ENCODE data around the gene PKP4.

Gene PKP4

DNA sequence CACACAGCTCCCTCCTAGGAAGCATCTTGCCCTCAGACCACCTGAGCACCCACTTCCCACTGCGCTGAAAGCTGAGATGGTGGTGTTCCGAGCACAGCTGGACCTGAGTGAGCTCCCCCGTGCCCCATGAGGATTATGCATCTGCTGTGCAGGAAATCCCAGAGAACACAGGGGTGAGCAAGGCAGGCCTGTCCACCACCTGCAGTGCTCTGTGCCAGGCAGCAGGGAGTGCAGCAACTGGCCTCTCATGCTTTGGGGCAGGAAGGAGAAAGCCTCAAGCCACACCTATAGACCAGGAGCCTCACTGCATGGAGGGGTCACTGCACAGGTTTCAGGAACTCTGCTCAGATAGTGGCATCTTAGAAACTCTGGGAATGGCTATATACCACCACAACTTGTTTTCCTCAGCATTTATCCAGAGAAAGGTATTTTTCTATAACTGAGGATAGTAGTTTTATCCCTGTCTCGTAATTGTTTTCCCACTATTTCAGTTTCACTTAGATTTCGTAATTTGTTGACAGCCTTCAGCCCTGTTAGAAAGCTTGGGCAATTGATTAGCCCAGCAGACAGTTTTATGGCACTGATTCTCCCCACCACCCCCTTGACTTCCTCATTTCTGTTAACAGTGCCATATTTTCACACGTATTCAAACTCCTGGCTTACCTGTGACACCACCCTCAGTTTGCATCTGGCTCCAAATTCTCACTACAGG, 194.1 kb downstream of the PKP4 start:
- Histone ChIP-seq H3K36me3 (replicated peaks) (no peaks in the 10 kb centered on the region; the same call in 1 of the 2 replicates), H3K9me3 (no peaks in the 10 kb centered on the region), H3K27me3 (ENCODE audit: low read depth) (no peaks in the 10 kb centered on the region), H3K4me3 (no peak overlapping the region), H3K4me1 (no peaks in the 10 kb centered on the region)
- no peak for DNase-seq (ENCODE audit: low spot score in 2 of 2)
- in situ Hi-C loops (cut with MboI; ENCODE audit: low sequenced_read_pairs), result no loop called here

DNA sequence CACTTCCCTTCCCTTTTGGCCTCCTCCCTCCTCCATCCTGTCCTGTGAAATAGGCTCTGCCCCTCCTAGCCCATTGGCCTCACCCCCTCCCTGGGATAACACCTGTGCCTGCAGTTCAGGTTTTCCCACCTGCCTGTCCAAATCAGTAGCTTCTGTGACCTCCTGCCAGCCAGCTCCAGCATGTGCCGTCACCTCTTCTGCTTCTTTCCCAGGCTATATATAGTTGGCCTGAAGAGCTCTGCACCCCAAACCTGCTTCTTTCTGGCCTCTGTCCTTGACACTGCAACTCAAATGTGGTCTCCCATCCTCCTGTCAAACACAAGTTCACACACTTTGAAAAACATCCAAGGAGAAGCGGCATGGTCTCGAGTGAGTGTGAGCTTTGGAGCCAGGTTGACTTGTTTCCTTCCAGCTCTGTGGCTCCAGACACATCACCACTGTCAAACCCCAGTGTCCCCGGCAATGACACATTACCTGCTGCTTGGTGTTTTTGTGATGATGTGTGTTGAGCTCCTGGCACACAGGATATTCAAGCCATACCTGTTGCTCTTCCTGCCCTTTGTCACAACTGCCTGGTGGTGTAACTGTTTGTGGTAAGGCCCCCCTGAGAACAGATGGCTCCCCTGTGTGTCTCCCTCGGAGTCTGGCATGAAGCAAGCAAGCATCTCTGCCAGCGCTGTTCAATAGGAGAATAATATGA, 194.8 kb downstream of the PKP4 start:
- no peak for DNase-seq (ENCODE audit: low spot score in 2 of 2)
- no peaks in the 10 kb centered on the region; the same call in 1 of the 2 replicates for H3K36me3 ChIP-seq (replicated peaks)
- H3K4me1 ChIP-seq, result no peaks in the 10 kb centered on the region
- no peak overlapping the region for H3K4me3 ChIP-seq
- in situ Hi-C loops (cut with MboI; ENCODE audit: low sequenced_read_pairs), result no loop called here
- no peaks in the 10 kb centered on the region for H3K27me3 ChIP-seq (ENCODE audit: low read depth)
- H3K9me3 ChIP-seq, result no peaks in the 10 kb centered on the region

DNA sequence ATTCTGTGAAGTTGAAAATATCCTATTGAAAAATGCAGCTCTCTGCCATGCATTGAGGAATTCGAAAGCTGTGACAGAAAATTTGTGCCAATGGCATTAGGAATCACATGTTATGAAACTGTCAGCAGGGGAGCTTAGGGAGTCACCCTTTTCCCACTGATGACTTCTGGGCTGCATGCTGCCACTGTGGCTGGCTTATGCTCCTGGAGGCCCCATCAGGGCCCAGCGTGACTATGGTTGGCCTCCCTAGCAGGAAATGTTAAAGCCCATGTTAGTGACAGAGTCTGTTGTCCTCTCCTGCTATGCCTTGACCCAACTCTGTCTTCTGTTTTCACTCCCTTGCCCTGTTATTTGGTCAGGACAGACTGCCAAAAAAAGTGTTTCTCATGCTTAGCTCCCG, 198.9 kb downstream of the PKP4 start:
- Histone ChIP-seq H3K36me3 (replicated peaks) (no peaks in the 10 kb centered on the region; the same call in 1 of the 2 replicates), H3K4me3 (no peak overlapping the region), H3K4me1 (no peaks in the 10 kb centered on the region), H3K27me3 (ENCODE audit: low read depth) (no peaks in the 10 kb centered on the region), H3K9me3 (no peaks in the 10 kb centered on the region)
- in situ Hi-C loops (cut with MboI; ENCODE audit: low sequenced_read_pairs), result no loop called here
- DNase-seq (ENCODE audit: low spot score in 2 of 2), result no peak

GRCh38 chr2:158656492-158657229, 199.9 kb downstream of the PKP4 start:
- no peaks in the 10 kb centered on the region; the same call in 1 of the 2 replicates for H3K36me3 ChIP-seq (replicated peaks)
- no peaks in the 10 kb centered on the region for H3K27me3 ChIP-seq (ENCODE audit: low read depth)
- H3K4me3 ChIP-seq, result no peak overlapping the region
- in situ Hi-C loops (cut with MboI; ENCODE audit: low sequenced_read_pairs), result no loop called here
- DNase-seq (ENCODE audit: low spot score in 2 of 2), result no peak
- H3K9me3 ChIP-seq, result no peaks in the 10 kb centered on the region
- H3K4me1 ChIP-seq, result no peaks in the 10 kb centered on the region

GRCh38 chr2:158658396-158658795, 201.6 kb downstream of the PKP4 start:
- in situ Hi-C loops (cut with MboI; ENCODE audit: low sequenced_read_pairs), result no loop called here
- H3K9me3 ChIP-seq, result no peaks in the 10 kb centered on the region
- H3K4me3 ChIP-seq, result no peak overlapping the region
- H3K27me3 ChIP-seq (ENCODE audit: low read depth), result no peaks in the 10 kb centered on the region
- H3K36me3 ChIP-seq (replicated peaks), result peaks cover 3% of the 10 kb centered on the region
- no peak for DNase-seq (ENCODE audit: low spot score in 2 of 2)
- H3K4me1 ChIP-seq, result no peaks in the 10 kb centered on the region

DNA sequence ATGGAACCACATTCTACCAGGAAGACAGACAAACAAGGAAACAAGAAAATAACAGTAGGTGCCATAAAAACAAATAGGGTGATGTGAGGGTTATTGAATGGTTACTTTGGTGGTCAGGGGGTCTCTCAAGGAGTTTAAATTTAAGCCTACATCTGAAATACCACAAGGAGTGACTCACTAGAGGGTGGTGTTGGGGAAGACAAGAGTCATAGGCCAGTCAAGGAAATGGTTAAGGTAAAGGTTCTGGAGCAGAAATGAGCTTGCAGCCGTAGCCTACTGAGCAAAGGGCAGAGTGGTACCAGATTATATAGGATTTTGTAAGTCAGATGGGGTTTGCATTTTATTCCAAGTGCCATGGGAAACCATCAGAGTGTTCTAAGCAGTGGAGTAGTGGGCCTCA, 202.7 kb downstream of the PKP4 start:
- no peaks in the 10 kb centered on the region for H3K4me1 ChIP-seq
- H3K27me3 ChIP-seq (ENCODE audit: low read depth), result no peaks in the 10 kb centered on the region
- H3K36me3 ChIP-seq (replicated peaks), result peaks cover 14% of the 10 kb centered on the region
- no peak overlapping the region for H3K4me3 ChIP-seq
- no peaks in the 10 kb centered on the region for H3K9me3 ChIP-seq
- no peak for DNase-seq (ENCODE audit: low spot score in 2 of 2)
- in situ Hi-C loops (cut with MboI; ENCODE audit: low sequenced_read_pairs), result no loop called here

- H3K4me1 ChIP-seq, result no peaks in the 10 kb centered on the region
- no peaks in the 10 kb centered on the region for H3K9me3 ChIP-seq
- H3K4me3 ChIP-seq, result no peak overlapping the region
- H3K27me3 ChIP-seq (ENCODE audit: low read depth), result no peaks in the 10 kb centered on the region
- no peak for DNase-seq (ENCODE audit: low spot score in 2 of 2)
- H3K36me3 ChIP-seq (replicated peaks), result peaks cover 26% of the 10 kb centered on the region
- in situ Hi-C loops (cut with MboI; ENCODE audit: low sequenced_read_pairs), result no loop called here
Measured at GRCh38 chr2:158661231-158661630, 204.5 kb downstream of the PKP4 start.

- H3K4me3 ChIP-seq, result no peak overlapping the region
- DNase-seq (ENCODE audit: low spot score in 2 of 2), result no peak
- no peaks in the 10 kb centered on the region for H3K4me1 ChIP-seq
- in situ Hi-C loops (cut with MboI; ENCODE audit: low sequenced_read_pairs), result no loop called here
- H3K9me3 ChIP-seq, result no peaks in the 10 kb centered on the region
- no peaks in the 10 kb centered on the region for H3K27me3 ChIP-seq (ENCODE audit: low read depth)
- H3K36me3 ChIP-seq (replicated peaks), result peaks cover 33% of the 10 kb centered on the region
Measured at GRCh38 chr2:158662421-158662820, 205.7 kb downstream of the PKP4 start.

- Histone ChIP-seq H3K4me1 (no peaks in the 10 kb centered on the region), H3K4me3 (no peak overlapping the region), H3K27me3 (ENCODE audit: low read depth) (no peaks in the 10 kb centered on the region), H3K9me3 (no peaks in the 10 kb centered on the region), H3K36me3 (replicated peaks) (peaks cover 35% of the 10 kb centered on the region)
- in situ Hi-C loops (cut with MboI; ENCODE audit: low sequenced_read_pairs), result no loop called here
- no peak for DNase-seq (ENCODE audit: low spot score in 2 of 2)
Measured at GRCh38 chr2:158663796-158664195, 207.0 kb downstream of the PKP4 start.

GRCh38 chr2:158664987-158665386, 208.2 kb downstream of the PKP4 start:
- Histone ChIP-seq H3K4me1 (no peaks in the 10 kb centered on the region), H3K4me3 (no peak overlapping the region), H3K36me3 (replicated peaks) (peaks cover 40% of the 10 kb centered on the region), H3K9me3 (no peaks in the 10 kb centered on the region), H3K27me3 (ENCODE audit: low read depth) (no peaks in the 10 kb centered on the region)
- in situ Hi-C loops (cut with MboI; ENCODE audit: low sequenced_read_pairs), result no loop called here
- DNase-seq (ENCODE audit: low spot score in 2 of 2), result no peak

DNA sequence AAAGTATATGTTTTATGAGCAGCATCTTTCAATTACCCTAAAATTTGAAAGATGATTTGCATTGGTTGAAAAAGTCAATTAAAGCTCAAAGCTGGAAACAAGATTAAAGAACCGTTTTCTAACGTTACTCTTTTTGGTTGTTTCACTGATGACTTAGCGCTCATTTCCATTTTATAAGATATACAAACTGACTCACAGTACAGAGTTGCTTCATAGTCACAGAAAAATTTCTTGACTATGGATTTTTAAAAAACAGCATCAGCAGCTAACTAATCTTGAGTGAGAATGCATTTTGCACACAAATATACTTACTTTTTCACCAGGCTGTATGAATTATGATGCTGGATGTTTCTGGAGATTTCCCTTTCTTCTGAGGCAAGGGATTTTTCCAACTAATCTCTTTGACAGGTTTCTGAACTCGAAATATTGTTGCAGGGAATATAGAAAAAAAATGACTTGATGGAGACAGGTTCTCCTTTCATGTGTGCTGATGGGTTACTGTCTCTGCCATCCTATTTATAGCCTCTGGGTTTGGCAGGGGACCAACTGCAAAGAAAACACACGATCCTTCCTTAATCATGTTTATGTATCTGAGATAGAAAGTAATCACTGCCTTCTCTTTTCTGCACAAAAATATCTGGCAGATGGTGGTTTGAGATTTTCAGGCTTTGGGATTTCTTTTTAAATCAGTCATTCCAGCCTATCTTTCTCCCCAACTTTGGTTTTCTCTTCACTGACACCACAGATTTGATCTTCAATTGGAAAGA, 209.0 kb downstream of the PKP4 start:
- H3K36me3 ChIP-seq (replicated peaks), result peaks cover 43% of the 10 kb centered on the region
- H3K4me1 ChIP-seq, result no peaks in the 10 kb centered on the region
- no peak for DNase-seq (ENCODE audit: low spot score in 2 of 2)
- no peaks in the 10 kb centered on the region for H3K9me3 ChIP-seq
- H3K27me3 ChIP-seq (ENCODE audit: low read depth), result no peaks in the 10 kb centered on the region
- H3K4me3 ChIP-seq, result no peak overlapping the region
- in situ Hi-C loops (cut with MboI; ENCODE audit: low sequenced_read_pairs), result no loop called here

- no peaks in the 10 kb centered on the region for H3K27me3 ChIP-seq (ENCODE audit: low read depth)
- no peak for DNase-seq (ENCODE audit: low spot score in 2 of 2)
- no peak overlapping the region for H3K4me3 ChIP-seq
- in situ Hi-C loops (cut with MboI; ENCODE audit: low sequenced_read_pairs), result no loop called here
- H3K4me1 ChIP-seq, result no peaks in the 10 kb centered on the region
- peaks cover 43% of the 10 kb centered on the region for H3K36me3 ChIP-seq (replicated peaks)
- H3K9me3 ChIP-seq, result no peaks in the 10 kb centered on the region
Measured at GRCh38 chr2:158666969-158667368, 210.2 kb downstream of the PKP4 start.

- Histone ChIP-seq H3K27me3 (ENCODE audit: low read depth) (no peaks in the 10 kb centered on the region), H3K4me1 (no peaks in the 10 kb centered on the region), H3K36me3 (replicated peaks) (peaks cover 43% of the 10 kb centered on the region), H3K4me3 (no peak overlapping the region), H3K9me3 (no peaks in the 10 kb centered on the region)
- in situ Hi-C loops (cut with MboI; ENCODE audit: low sequenced_read_pairs), result no loop called here
- no peak for DNase-seq (ENCODE audit: low spot score in 2 of 2)
Measured at GRCh38 chr2:158667586-158667985, 210.8 kb downstream of the PKP4 start.
